Neuronal stem cell (in vitro differentiated cells): ENCODE measurements around the gene MTRR. TPM values are rescaled to one million over a fixed set of nuclear protein-coding genes. Genes with fewer than 3 reads are reported as not detected.

Source experiments
- DNase-seq: peaks from one replicate; pipeline ENCODE4 v3.0.0-alpha.2; 2013; ENCODE audit warnings: low spot score
- H2AFZ ChIP-seq: one replicate; pipeline ENCODE4 v1.6.1; 2013; ENCODE audit warnings: mild to moderate bottlenecking, low read length, inconsistent platforms
- H2AK5ac ChIP-seq: 2 replicates; pipeline ENCODE4 v1.6.1; 2013; ENCODE audit warnings: low read depth, mild to moderate bottlenecking, inconsistent platforms, low read length, moderate library complexity, mixed read lengths
- H2BK120ac ChIP-seq: 2 replicates; pipeline ENCODE4 v1.6.1; 2013; ENCODE audit warnings: low read depth, mild to moderate bottlenecking, inconsistent platforms, low read length, moderate library complexity, mixed read lengths
- H2BK12ac ChIP-seq: one replicate; pipeline ENCODE4 v1.6.1; 2013; ENCODE audit warnings: low read length, inconsistent platforms
- H2BK15ac ChIP-seq: 2 replicates; pipeline ENCODE4 v1.6.1; 2013; ENCODE audit warnings: mild to moderate bottlenecking, low read length, inconsistent platforms, mixed read lengths
- H2BK5ac ChIP-seq: one replicate; pipeline ENCODE4 v1.6.1; 2013; ENCODE audit warnings: inconsistent platforms, mild to moderate bottlenecking, low read length, moderate library complexity
- H3K14ac ChIP-seq: one replicate; pipeline ENCODE4 v1.6.1; 2013; ENCODE audit warnings: low read length, inconsistent platforms
- H3K18ac ChIP-seq: 2 replicates; pipeline ENCODE4 v1.6.1; 2013; ENCODE audit warnings: low read length, inconsistent platforms
- H3K23ac ChIP-seq: 2 replicates; pipeline ENCODE4 v1.6.1; 2013; ENCODE audit warnings: low read depth, mild to moderate bottlenecking, mixed read lengths, low read length, inconsistent platforms; ENCODE audit not compliant: poor library complexity
- H3K27ac ChIP-seq: replicated peaks from 3 replicates; pipeline ENCODE4 v1.5.1; 2013; ENCODE audit warnings: low read length, inconsistent platforms
- H3K27me3 ChIP-seq, 3 experiments: 2 replicates each; pipeline ENCODE4 v1.6.1; 2013; ENCODE audit warnings: low read length in 3 of 3, mild to moderate bottlenecking in 2 of 3, inconsistent platforms in 1 of 3, low read depth in 1 of 3, mixed read lengths in 1 of 3, moderate library complexity in 1 of 3; ENCODE audit not compliant: control insufficient read depth in 3 of 3, insufficient read depth in 3 of 3
- H3K36me3 ChIP-seq, 2 donors: replicated peaks in 1 of 2; 2 replicates each; pipeline ENCODE4 v1.6.1; 2013; ENCODE audit warnings: low read length in 2 of 2; ENCODE audit not compliant: control insufficient read depth in 2 of 2, insufficient read depth in 2 of 2
- H3K4ac ChIP-seq: 2 replicates; pipeline ENCODE4 v1.6.1; 2013; ENCODE audit warnings: inconsistent platforms, mild to moderate bottlenecking, low read length, moderate library complexity
- H3K4me1 ChIP-seq, 2 donors: 1 replicate in 1 of 2; 2 replicates in 1 of 2; pipeline ENCODE4 v1.6.1; 2013; ENCODE audit warnings: low read length in 2 of 2, low read depth in 1 of 2; ENCODE audit not compliant: control insufficient read depth in 2 of 2, insufficient read depth in 1 of 2
- H3K4me2 ChIP-seq: one replicate; pipeline ENCODE4 v1.6.1; 2013; ENCODE audit warnings: mild to moderate bottlenecking, low read length, inconsistent platforms; ENCODE audit not compliant: insufficient read depth, poor library complexity, severe bottlenecking
- H3K4me3 ChIP-seq, 2 donors: 2 replicates each; pipeline ENCODE4 v1.5.1; 2013; ENCODE audit warnings: low read length in 2 of 2, mild to moderate bottlenecking in 2 of 2, inconsistent platforms in 1 of 2, moderate library complexity in 1 of 2
- H3K79me1 ChIP-seq: one replicate; pipeline ENCODE4 v1.6.1; 2013; ENCODE audit warnings: low read depth, mild to moderate bottlenecking, inconsistent platforms, low read length, moderate library complexity
- H3K9ac ChIP-seq: one replicate; pipeline ENCODE4 v1.6.1; 2013; ENCODE audit warnings: mild to moderate bottlenecking, low read depth, low read length, inconsistent platforms; ENCODE audit not compliant: poor library complexity
- H3K9me3 ChIP-seq, 2 donors: replicated peaks in 1 of 2; 2 replicates each; pipeline versions ENCODE3 to v1.6.1; 2013; ENCODE audit warnings: low read length in 2 of 2, mild to moderate bottlenecking in 2 of 2, inconsistent platforms in 1 of 2, low read depth in 1 of 2, mixed read lengths in 1 of 2, moderate library complexity in 1 of 2; ENCODE audit not compliant: control insufficient read depth in 2 of 2, insufficient read depth in 1 of 2
- H4K8ac ChIP-seq: one replicate; pipeline ENCODE4 v1.6.1; 2013; ENCODE audit warnings: low read depth, mild to moderate bottlenecking, inconsistent platforms, low read length, moderate library complexity
- H4K91ac ChIP-seq: one replicate; pipeline ENCODE4 v1.6.1; 2013; ENCODE audit warnings: low read length, low read depth, mild to moderate bottlenecking, inconsistent platforms; ENCODE audit not compliant: poor library complexity
- WGBS, 2 donors: extraction: QIAGEN DNeasy Blood & Tissue Kit; methylation state at CpG; one replicate each; pipeline ENCODE4 v1.1.7; 2013; ENCODE audit warnings: missing lambda C conversion rate in 2 of 2, mixed read lengths in 1 of 2; ENCODE audit not compliant: insufficient read length in 2 of 2, insufficient replicate concordance in 1 of 2; ENCODE audit errors: extremely low coverage in 2 of 2; 5-methylcytosine and 5-hydroxymethylcytosine counted together
- polyA plus RNA-seq, 2 experiments: library from polyadenylated mRNA; stranded (reverse); fragments of 200-250 nt; gene quantifications; one replicate each; pipeline ENCODE4 v1.2.3, GENCODE V29; 2013

The MTRR gene
- polyA plus RNA-seq (2013, experiment 1 of 2): 33.5 TPM
- 34.6 TPM for polyA plus RNA-seq (2013, experiment 2 of 2)

DNA sequence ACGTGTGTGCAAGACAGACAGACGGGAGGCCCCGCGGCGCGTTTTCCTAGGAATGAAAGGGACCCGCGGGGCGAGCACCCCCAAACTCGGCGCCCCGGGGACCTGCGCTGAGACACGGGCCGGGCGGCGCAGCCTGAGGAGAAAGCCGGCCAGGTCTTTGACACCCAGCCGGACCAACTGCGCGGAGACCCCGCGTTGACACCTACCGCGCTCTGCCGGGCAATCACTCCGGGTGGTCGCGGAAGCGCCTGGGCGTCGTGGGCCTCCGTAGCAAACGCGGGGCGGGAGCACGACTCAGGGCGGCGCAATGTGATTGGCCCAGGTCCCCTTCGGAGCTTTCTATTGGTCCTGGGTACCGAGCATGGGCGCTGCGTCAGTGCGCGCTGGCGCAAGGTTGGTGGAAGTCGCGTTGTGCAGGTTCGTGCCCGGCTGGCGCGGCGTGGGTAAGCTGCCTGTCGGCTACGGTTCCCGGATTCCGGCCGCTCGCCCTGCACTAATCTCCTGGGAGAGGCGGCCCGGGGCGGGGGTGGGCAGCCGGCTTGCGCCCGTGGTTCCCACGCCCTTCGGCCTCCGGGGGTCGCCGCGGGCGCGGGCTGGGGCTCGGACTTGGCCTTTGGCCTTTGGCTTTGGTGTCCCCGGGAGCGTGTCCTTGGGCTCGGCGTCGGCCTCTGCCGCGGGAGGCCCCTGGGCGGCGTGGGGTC lies at the start of gene MTRR, which contains the start of gene FASTKD3:
Gene MTRR, plus strand, starts transcription at position 376 of the 701 bp plus-strand sequence. CDS start 1,647 bp downstream, outside the sequence.
Gene FASTKD3, minus strand, starts transcription at position 259 of the 701 bp plus-strand sequence. CDS start 948 bp downstream, outside the sequence.
- H2BK5ac ChIP-seq: peak within 1 kb of the TSS; percentile 35
- no peak within 1 kb of the TSS for H4K91ac ChIP-seq
- H4K8ac ChIP-seq: no peak within 1 kb of the TSS
- no peak within 1 kb of the TSS for H2BK12ac ChIP-seq
- no CpG with 5 or more reads among the region's 83 CpGs for WGBS, 2 donors
- H3K18ac ChIP-seq: peak within 1 kb of the TSS; percentile 79
- peak within 1 kb of the TSS; percentile 92 for H2AFZ ChIP-seq
- H3K27ac ChIP-seq: no peak within 1 kb of the TSS
- peaks cover 3 to 61% of the 10 kb centered on the region in 2 donors for H3K36me3 ChIP-seq
- H3K9me3 ChIP-seq: no peaks in the 10 kb centered on the region
- H3K4me3 ChIP-seq: peak within 1 kb of the TSS; percentile 86 to 99
- no peak within 1 kb of the TSS for H3K4ac ChIP-seq
- no peaks in the 10 kb centered on the region for H3K27me3 ChIP-seq
- no peak within 1 kb of the TSS for H2BK120ac ChIP-seq
- peaks cover 4% of the 10 kb centered on the region for H3K79me1 ChIP-seq
- DNase-seq: peak; percentile 81
- no peak within 1 kb of the TSS for H3K23ac ChIP-seq
- no peak within 1 kb of the TSS for H2AK5ac ChIP-seq
- peak within 1 kb of the TSS; percentile 31 for H3K14ac ChIP-seq
- no peak within 1 kb of the TSS for H2BK15ac ChIP-seq
- peak within 1 kb of the TSS; percentile 80 for H3K4me2 ChIP-seq
- H3K9ac ChIP-seq: peak within 1 kb of the TSS; percentile 89
- H3K4me1 ChIP-seq: peaks cover 0 to 7% of the 10 kb centered on the region in 2 donors

- Histone ChIP-seq H3K23ac (no peak overlapping the region), H4K91ac (no peak overlapping the region), H2BK15ac (no peak overlapping the region), H3K36me3 (no peaks in the 10 kb centered on the region), H2BK12ac (no peak overlapping the region), H4K8ac (no peak overlapping the region), H3K4me1 (peaks cover 0 to 2% of the 10 kb centered on the region in 2 donors), H2BK5ac (no peak overlapping the region), H3K27me3 (no peaks in the 10 kb centered on the region), H3K18ac (no peak overlapping the region), H3K14ac (no peak overlapping the region), H3K9ac (no peak overlapping the region), H3K4me2 (no peak overlapping the region), H3K4me3 (no peak overlapping the region), H3K27ac (no peak overlapping the region), H2BK120ac (no peak overlapping the region), H3K9me3 (no peaks in the 10 kb centered on the region), H2AK5ac (no peak overlapping the region), H3K4ac (no peak overlapping the region), H2AFZ (no peak overlapping the region), H3K79me1 (peaks cover 2% of the 10 kb centered on the region)
- DNase-seq: no peak
- no CpG with 5 or more reads among the region's 3 CpGs for WGBS, 2 donors
Observed at GRCh38 chr5:7822449-7822848, 46.5 kb upstream of the MTRR start.

DNA sequence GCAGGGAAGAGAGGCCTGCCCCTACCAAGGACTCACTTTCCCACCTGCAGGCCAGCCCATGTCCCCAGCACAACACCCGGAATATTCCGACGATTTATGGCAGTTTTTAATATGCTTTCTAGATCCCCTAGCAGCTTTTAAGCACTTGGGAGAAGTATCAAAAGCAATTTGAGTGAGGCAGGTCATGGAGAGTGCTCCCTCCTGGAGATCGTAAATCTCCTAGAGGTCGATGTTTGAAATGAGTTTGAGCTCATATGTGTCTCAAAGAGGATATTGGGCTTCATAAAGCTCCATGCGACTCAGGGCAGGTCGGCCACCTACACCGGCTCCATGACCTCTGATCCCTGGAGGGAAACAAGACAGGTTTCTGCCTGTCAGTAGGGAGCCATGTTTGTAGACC lies 45.4 kb upstream of the MTRR start:
- Histone ChIP-seq H2BK12ac (no peak overlapping the region), H3K4ac (no peak overlapping the region), H3K4me1 (peaks cover 0 to 2% of the 10 kb centered on the region in 2 donors), H3K4me2 (no peak overlapping the region), H3K4me3 (no peak overlapping the region), H2AK5ac (no peak overlapping the region), H3K79me1 (peaks cover 2% of the 10 kb centered on the region), H3K23ac (no peak overlapping the region), H3K36me3 (no peaks in the 10 kb centered on the region), H4K91ac (no peak overlapping the region), H2AFZ (no peak overlapping the region), H2BK120ac (no peak overlapping the region), H3K27ac (no peak overlapping the region), H2BK15ac (no peak overlapping the region), H3K14ac (no peak overlapping the region), H4K8ac (no peak overlapping the region), H3K18ac (no peak overlapping the region), H3K9ac (no peak overlapping the region), H2BK5ac (no peak overlapping the region), H3K27me3 (no peaks in the 10 kb centered on the region), H3K9me3 (no peaks in the 10 kb centered on the region)
- no peak for DNase-seq
- whole genome bisulfite sequencing, 2 donors: no CpG with 5 or more reads among the region's 8 CpGs

- H3K9me3 ChIP-seq: no peaks in the 10 kb centered on the region
- H3K4me2 ChIP-seq: no peak overlapping the region
- H3K27ac ChIP-seq: no peak overlapping the region
- peak overlapping the region; percentile 65 for H3K9ac ChIP-seq
- no peak overlapping the region for H2BK120ac ChIP-seq
- DNase-seq: no peak
- H2AFZ ChIP-seq: no peak overlapping the region
- H4K8ac ChIP-seq: peak overlapping the region; percentile 32
- no peaks in the 10 kb centered on the region for H3K36me3 ChIP-seq
- no peak overlapping the region for H3K4ac ChIP-seq
- WGBS, 2 donors: no CpG with 5 or more reads among the region's 18 CpGs
- peaks cover 0 to 2% of the 10 kb centered on the region in 2 donors for H3K4me1 ChIP-seq
- peak overlapping the region; percentile 77 for H2BK12ac ChIP-seq
- no peaks in the 10 kb centered on the region for H3K27me3 ChIP-seq
- H2BK5ac ChIP-seq: no peak overlapping the region
- peak overlapping the region in 1 of 2 donors; percentile 37 for H3K4me3 ChIP-seq
- peak overlapping the region; percentile 57 for H3K18ac ChIP-seq
- H3K23ac ChIP-seq: peak overlapping the region; percentile 82
- H2BK15ac ChIP-seq: no peak overlapping the region
- H4K91ac ChIP-seq: peak overlapping the region; percentile 76
- peak overlapping the region; percentile 57 for H3K14ac ChIP-seq
- peak overlapping the region; percentile 25 for H2AK5ac ChIP-seq
- H3K79me1 ChIP-seq: peaks cover 2% of the 10 kb centered on the region
Observed at GRCh38 chr5:7824995-7825394, 44.0 kb upstream of the MTRR start.
